Measurements from ENCODE around the gene PLA2G2C.

- TF ChIP-seq CTCF (IDR thresholded peaks at IDR 0.05; ENCODE audit: low read length) (no peak), EZH2 (IDR thresholded peaks at IDR 0.05; ENCODE audit: borderline replicate concordance, low read length) (no peak)
Observed at GRCh38 chr1:20202166-20202565, 15.8 kb upstream of the PLA2G2C start.
